CD4-positive, alpha-beta T cell (primary cell): ENCODE data around the gene PDCD10. TPM values are rescaled to one million over a fixed set of nuclear protein-coding genes. Genes with fewer than 3 reads are reported as not detected.

Experiments
- ATAC-seq: fragments of 200-7000 bp; cut with Tn5 transposase; one replicate; pipeline ENCODE4 v1.10.0; 2022; ENCODE audit warnings: mild to moderate bottlenecking; ENCODE audit not compliant: poor library complexity
- CTCF ChIA-PET: fragments of 350-600 bp; sonication (Branson Sonifier 250); formaldehyde crosslinking; loops from one replicate; lab custom pipeline; 2021; ENCODE audit warnings: antibody characterized with exemption, inconsistent platforms; lab: Charles Lee
- POLR2A ChIA-PET: fragments of 350-600 bp; sonication (Branson Sonifier 250); formaldehyde crosslinking; loops from one replicate; lab custom pipeline; 2021; ENCODE audit warnings: antibody characterized with exemption, inconsistent platforms; lab: Charles Lee
- DNase-seq, 14 experiments: peaks; one replicate each; pipeline ENCODE4 v3.0.0-alpha.2; 2013 to 2020; ENCODE audit warnings: mixed read lengths in 2 of 14
- H3K27ac ChIP-seq, 2 donors: one replicate each; pipeline versions ENCODE4 v1.5.1 to v1.7.0; 2013; ENCODE audit warnings: low read length in 2 of 2, low read depth in 1 of 2, mild to moderate bottlenecking in 1 of 2
- H3K27me3 ChIP-seq, 2 experiments: 1 replicate in 1 of 2; 2 replicates in 1 of 2; pipeline versions ENCODE4 v1.6.1 to v1.7.0; 2013; ENCODE audit warnings: low read length in 2 of 2, control low read depth in 1 of 2, mild to moderate bottlenecking in 1 of 2, moderate library complexity in 1 of 2; ENCODE audit not compliant: insufficient read depth in 2 of 2, control insufficient read depth in 1 of 2
- H3K36me3 ChIP-seq: one replicate; pipeline ENCODE4 v1.6.1; 2013; ENCODE audit warnings: low read length, control low read depth; ENCODE audit not compliant: insufficient read depth
- H3K4me1 ChIP-seq: one replicate; pipeline ENCODE4 v1.6.1; 2013; ENCODE audit warnings: low read length, control low read depth; ENCODE audit not compliant: insufficient read depth
- H3K4me3 ChIP-seq: one replicate; pipeline ENCODE4 v1.5.1; 2013; ENCODE audit warnings: mild to moderate bottlenecking, low read length, moderate library complexity
- H3K9me3 ChIP-seq, 2 experiments: 1 replicate in 1 of 2; 2 replicates in 1 of 2; pipeline versions ENCODE4 v1.6.1 to v1.7.0; 2013; ENCODE audit warnings: low read length in 2 of 2, mild to moderate bottlenecking in 2 of 2, control low read depth in 1 of 2, moderate library complexity in 1 of 2; ENCODE audit not compliant: control insufficient read depth in 1 of 2, insufficient read depth in 1 of 2
- H3K27ac Mint-ChIP-seq: one replicate; pipeline ENCODE4 v1.8.0; 2020; ENCODE audit warnings: mixed read lengths
- H3K27me3 Mint-ChIP-seq: one replicate; pipeline ENCODE4 v1.8.0; 2021; ENCODE audit warnings: mixed read lengths
- H3K36me3 Mint-ChIP-seq: one replicate; pipeline ENCODE4 v1.8.0; 2021; ENCODE audit warnings: low read depth, mixed read lengths
- H3K4me1 Mint-ChIP-seq: one replicate; pipeline ENCODE4 v1.8.0; 2021; ENCODE audit warnings: low read depth, mixed read lengths
- H3K4me3 Mint-ChIP-seq: one replicate; pipeline ENCODE4 v1.8.0; 2020; ENCODE audit warnings: mild to moderate bottlenecking, mixed read lengths
- H3K9me3 Mint-ChIP-seq: one replicate; pipeline ENCODE4 v1.8.0; 2020; ENCODE audit warnings: mixed read lengths
- intact Hi-C, 2 experiments: fragments of 100-400 bp; cut with DNase I in 1 of 2; cut with micrococcal nuclease in 1 of 2; formaldehyde crosslinking; loops; one replicate each; pipeline versions ENCODE4 v1.15.1 to v1.9.0; 2023 to 2025; cut with DNase I, micrococcal nuclease
- total RNA-seq, 174 experiments: library from RNA in 2 of 174; stranded (reverse) in 2 of 174; gene quantifications; one replicate each; pipeline ENCODE4 v1.2.3 and lab custom pipeline; 2021 to 2026
- TF ChIP-seq, protein P1 (sequence below): fragments of 200-600 bp; IDR thresholded peaks from one replicate; pipeline ENCODE4 v1.8.0; 2022; ENCODE audit warnings: antibody characterized with exemption, mild to moderate bottlenecking

Gene PDCD10
- total RNA-seq, 2 experiments from 2014 or later, result 19.0 to 22.8 TPM

- Mint-ChIP-seq H3K9me3 (no peaks in the 10 kb centered on the region), H3K36me3 (peaks cover 96% of the 10 kb centered on the region), H3K4me1 (peaks cover 86% of the 10 kb centered on the region), H3K27ac (no peak overlapping the region), H3K27me3 (no peaks in the 10 kb centered on the region), H3K4me3 (no peak overlapping the region)
- DNase-seq (no peak), ATAC-seq (no peak)
- H3K9me3 ChIP-seq, result no peaks in the 10 kb centered on the region
- H3K27me3 ChIP-seq, result no peaks in the 10 kb centered on the region
- CTCF ChIA-PET, result no interaction called here
- no peak overlapping the region for H3K27ac ChIP-seq
- POLR2A ChIA-PET, result no interaction called here
- peaks cover 36% of the 10 kb centered on the region for H3K36me3 ChIP-seq
- intact Hi-C loops, result no loop called here
- no peak overlapping the region for H3K4me3 ChIP-seq
- TF ChIP-seq, protein P1, sequence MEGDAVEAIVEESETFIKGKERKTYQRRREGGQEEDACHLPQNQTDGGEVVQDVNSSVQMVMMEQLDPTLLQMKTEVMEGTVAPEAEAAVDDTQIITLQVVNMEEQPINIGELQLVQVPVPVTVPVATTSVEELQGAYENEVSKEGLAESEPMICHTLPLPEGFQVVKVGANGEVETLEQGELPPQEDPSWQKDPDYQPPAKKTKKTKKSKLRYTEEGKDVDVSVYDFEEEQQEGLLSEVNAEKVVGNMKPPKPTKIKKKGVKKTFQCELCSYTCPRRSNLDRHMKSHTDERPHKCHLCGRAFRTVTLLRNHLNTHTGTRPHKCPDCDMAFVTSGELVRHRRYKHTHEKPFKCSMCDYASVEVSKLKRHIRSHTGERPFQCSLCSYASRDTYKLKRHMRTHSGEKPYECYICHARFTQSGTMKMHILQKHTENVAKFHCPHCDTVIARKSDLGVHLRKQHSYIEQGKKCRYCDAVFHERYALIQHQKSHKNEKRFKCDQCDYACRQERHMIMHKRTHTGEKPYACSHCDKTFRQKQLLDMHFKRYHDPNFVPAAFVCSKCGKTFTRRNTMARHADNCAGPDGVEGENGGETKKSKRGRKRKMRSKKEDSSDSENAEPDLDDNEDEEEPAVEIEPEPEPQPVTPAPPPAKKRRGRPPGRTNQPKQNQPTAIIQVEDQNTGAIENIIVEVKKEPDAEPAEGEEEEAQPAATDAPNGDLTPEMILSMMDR, result no peak
- peaks cover 2% of the 10 kb centered on the region for H3K4me1 ChIP-seq
Measured at GRCh38 chr3:167716920-167717319, 17.8 kb downstream of the PDCD10 start.

GRCh38 chr3:167714871-167715270, 19.8 kb downstream of the PDCD10 start:
- ATAC-seq (no peak), DNase-seq (no peak)
- intact Hi-C loops, result no loop called here
- Histone ChIP-seq H3K4me3 (no peak overlapping the region), H3K36me3 (peaks cover 47% of the 10 kb centered on the region), H3K4me1 (peaks cover 6% of the 10 kb centered on the region), H3K9me3 (no peaks in the 10 kb centered on the region), H3K27ac (no peak overlapping the region), H3K27me3 (no peaks in the 10 kb centered on the region)
- ChIA-PET CTCF (no interaction called here), POLR2A (no interaction called here)
- TF ChIP-seq, protein P1, result no peak
- Mint-ChIP-seq H3K4me3 (no peak overlapping the region), H3K36me3 (peaks cover 96% of the 10 kb centered on the region), H3K4me1 (peaks cover 86% of the 10 kb centered on the region), H3K9me3 (no peaks in the 10 kb centered on the region), H3K27me3 (no peaks in the 10 kb centered on the region), H3K27ac (peak overlapping the region; percentile 6)

DNA sequence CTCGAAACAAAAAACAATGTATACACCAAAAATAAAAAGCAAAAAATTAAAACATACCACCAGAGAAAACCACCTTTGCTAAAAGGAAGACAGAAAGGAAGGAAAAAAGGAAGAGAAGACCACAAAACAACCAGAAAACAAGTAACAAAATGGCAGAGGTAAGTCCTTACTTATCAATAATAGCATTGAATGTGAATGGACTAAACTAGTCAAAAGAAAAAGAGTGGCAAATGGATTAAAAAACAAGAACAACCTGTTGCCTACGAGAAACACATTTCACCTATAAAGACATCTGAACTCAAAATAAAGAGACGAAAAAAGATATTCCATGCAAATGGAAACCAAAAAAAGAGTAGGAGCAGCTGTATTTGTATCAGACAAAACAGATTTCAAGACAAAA, 22.2 kb downstream of the PDCD10 start:
- DNase-seq (no peak), ATAC-seq (no peak)
- Mint-ChIP-seq H3K9me3 (no peaks in the 10 kb centered on the region), H3K27me3 (no peaks in the 10 kb centered on the region), H3K4me3 (peak overlapping the region; percentile 45), H3K27ac (peak overlapping the region; percentile 6), H3K36me3 (peaks cover 96% of the 10 kb centered on the region), H3K4me1 (peaks cover 86% of the 10 kb centered on the region)
- H3K36me3 ChIP-seq, result peaks cover 41% of the 10 kb centered on the region
- TF ChIP-seq, protein P1, result no peak
- CTCF ChIA-PET, result interaction anchor here (1.4 kb wide), 1 partner anchor 9 kb away, joined by 3 read pairs; no protein-coding TSS in a partner anchor
- H3K27me3 ChIP-seq, result no peaks in the 10 kb centered on the region
- H3K27ac ChIP-seq, result no peak overlapping the region
- H3K9me3 ChIP-seq, result no peaks in the 10 kb centered on the region
- peaks cover 10% of the 10 kb centered on the region for H3K4me1 ChIP-seq
- intact Hi-C loops, result no loop called here
- POLR2A ChIA-PET, result no interaction called here
- H3K4me3 ChIP-seq, result no peak overlapping the region
